IPS-20b (cell line): ENCODE measurements around the gene USF2.

Experiments used
- H3K27ac ChIP-seq: one replicate; pipeline ENCODE4 v1.5.1; 2013; ENCODE audit warnings: low read length
- H3K27me3 ChIP-seq: 2 replicates; pipeline ENCODE4 v1.6.1; 2013; ENCODE audit warnings: mild to moderate bottlenecking, low read length, inconsistent platforms; ENCODE audit not compliant: insufficient read depth
- H3K36me3 ChIP-seq: 2 replicates; pipeline ENCODE4 v1.6.1; 2013; ENCODE audit warnings: low read depth, mild to moderate bottlenecking, inconsistent platforms, low read length, moderate library complexity; ENCODE audit not compliant: insufficient read depth
- H3K4me1 ChIP-seq: 2 replicates; pipeline ENCODE4 v1.6.1; 2013; ENCODE audit warnings: mild to moderate bottlenecking, control low read depth, inconsistent platforms, low read length, moderate library complexity; ENCODE audit not compliant: insufficient read depth
- H3K4me3 ChIP-seq: 2 replicates; pipeline ENCODE4 v1.5.1; 2013; ENCODE audit warnings: mild to moderate bottlenecking, low read length, inconsistent platforms
- H3K9ac ChIP-seq: 2 replicates; pipeline ENCODE4 v1.6.1; 2013; ENCODE audit warnings: low read depth, mild to moderate bottlenecking, inconsistent platforms, low read length, moderate library complexity
- H3K9me3 ChIP-seq: 2 replicates; pipeline ENCODE4 v1.6.1; 2013; ENCODE audit warnings: mild to moderate bottlenecking, low read depth, low read length, inconsistent platforms; ENCODE audit not compliant: insufficient read depth

USF2 gene

DNA sequence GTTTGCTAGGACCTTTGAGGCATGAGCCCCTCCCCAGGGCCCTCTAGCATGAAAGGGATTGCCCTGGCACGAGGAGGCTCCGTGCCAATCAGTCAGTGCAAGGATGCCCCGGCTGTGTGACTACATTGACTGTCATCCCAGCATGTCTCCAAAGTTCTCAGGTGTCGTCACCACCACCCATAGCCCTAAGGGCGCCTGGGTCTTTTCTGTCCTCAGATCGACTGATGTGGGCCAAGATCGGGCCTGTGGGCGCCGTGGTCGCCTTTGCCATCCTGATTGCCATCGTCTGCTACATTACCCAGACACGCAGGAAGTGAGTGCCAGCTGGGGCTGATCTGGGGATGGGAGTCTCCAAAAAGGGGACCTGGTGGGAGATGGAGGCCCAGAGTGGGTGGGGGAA lies 41.6 kb downstream of the USF2 start:
- Histone ChIP-seq H3K4me1 (no peaks in the 10 kb centered on the region; the same call in 1 of the 2 replicates), H3K9ac (no peak overlapping the region), H3K27ac (no peak overlapping the region), H3K9me3 (no peaks in the 10 kb centered on the region), H3K36me3 (no peaks in the 10 kb centered on the region), H3K4me3 (no peak overlapping the region), H3K27me3 (no peaks in the 10 kb centered on the region)

DNA sequence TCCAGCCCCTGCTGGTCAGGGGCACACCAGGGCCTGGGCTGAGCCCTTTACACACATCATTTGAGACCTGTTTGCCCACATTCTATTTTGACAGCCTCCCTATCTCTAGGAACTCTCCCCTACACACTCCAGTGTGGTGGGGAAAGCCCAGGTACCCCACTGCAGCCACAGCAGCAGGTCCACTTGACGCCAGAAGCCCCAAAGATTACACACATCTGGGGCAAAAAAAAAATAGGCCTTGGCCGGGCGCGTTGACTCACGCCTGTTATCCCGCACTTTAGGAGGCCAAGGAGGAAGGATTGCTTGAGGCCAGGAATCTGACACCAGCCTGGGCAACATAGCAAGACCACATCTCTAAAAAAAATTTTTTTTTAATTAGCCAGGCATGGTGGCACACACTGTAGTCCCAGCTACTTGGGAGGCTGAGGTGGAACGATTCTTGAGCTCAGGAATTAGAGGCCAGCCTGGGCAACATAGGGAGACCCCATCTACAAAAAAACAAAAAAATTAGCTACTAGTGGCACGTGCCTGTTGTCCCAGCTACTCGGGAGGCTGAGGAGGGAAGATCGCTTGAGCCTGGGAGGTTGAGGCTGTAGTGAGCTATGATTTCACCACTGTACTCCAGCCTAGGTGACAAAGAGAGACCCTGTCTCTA lies 42.2 kb downstream of the USF2 start:
- Histone ChIP-seq H3K27me3 (no peaks in the 10 kb centered on the region), H3K4me3 (no peak overlapping the region), H3K27ac (no peak overlapping the region), H3K9ac (no peak overlapping the region), H3K9me3 (no peaks in the 10 kb centered on the region), H3K36me3 (no peaks in the 10 kb centered on the region), H3K4me1 (no peaks in the 10 kb centered on the region; the same call in 1 of the 2 replicates)

- Histone ChIP-seq H3K9ac (no peak overlapping the region), H3K4me3 (no peak overlapping the region)
These were observed 43.3 kb downstream of the USF2 start for GRCh38 chr19:35311901-35312665.

GRCh38 chr19:35313587-35313986 lies 44.8 kb downstream of the USF2 start:
- Histone ChIP-seq H3K4me1 (no peaks in the 10 kb centered on the region; the same call in 1 of the 2 replicates), H3K27me3 (no peaks in the 10 kb centered on the region), H3K4me3 (no peak overlapping the region), H3K9ac (no peak overlapping the region), H3K36me3 (no peaks in the 10 kb centered on the region), H3K27ac (no peak overlapping the region), H3K9me3 (no peaks in the 10 kb centered on the region)

More at GRCh38 chr19:35311901-35312665, 43.3 kb downstream of the USF2 start:
- Histone ChIP-seq H3K9me3 (no peaks in the 10 kb centered on the region), H3K4me1 (no peaks in the 10 kb centered on the region; the same call in 1 of the 2 replicates), H3K36me3 (no peaks in the 10 kb centered on the region), H3K27ac (no peak overlapping the region), H3K27me3 (no peaks in the 10 kb centered on the region)

DNA sequence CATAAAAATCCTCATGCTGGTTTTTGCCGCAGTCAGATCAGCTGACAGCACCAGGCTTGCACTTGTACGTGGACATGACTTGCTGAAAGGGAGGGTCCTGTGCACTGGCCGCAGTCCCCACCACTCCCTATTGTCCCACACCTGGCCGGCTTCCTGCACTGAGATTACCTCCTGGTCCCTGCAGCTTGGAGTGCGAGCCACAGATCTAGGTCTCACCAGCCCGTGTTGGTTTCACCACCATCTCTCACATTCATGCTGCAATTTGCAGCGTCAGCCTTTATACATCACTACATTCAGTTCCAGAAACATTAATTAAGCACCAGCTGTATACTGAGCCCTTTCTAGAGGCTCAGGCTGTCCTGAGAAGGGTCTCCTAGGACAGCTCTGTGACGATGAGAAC lies 45.3 kb downstream of the USF2 start:
- no peak overlapping the region for H3K27ac ChIP-seq
- no peaks in the 10 kb centered on the region; the same call in 1 of the 2 replicates for H3K4me1 ChIP-seq
- H3K9ac ChIP-seq, result no peak overlapping the region

DNA sequence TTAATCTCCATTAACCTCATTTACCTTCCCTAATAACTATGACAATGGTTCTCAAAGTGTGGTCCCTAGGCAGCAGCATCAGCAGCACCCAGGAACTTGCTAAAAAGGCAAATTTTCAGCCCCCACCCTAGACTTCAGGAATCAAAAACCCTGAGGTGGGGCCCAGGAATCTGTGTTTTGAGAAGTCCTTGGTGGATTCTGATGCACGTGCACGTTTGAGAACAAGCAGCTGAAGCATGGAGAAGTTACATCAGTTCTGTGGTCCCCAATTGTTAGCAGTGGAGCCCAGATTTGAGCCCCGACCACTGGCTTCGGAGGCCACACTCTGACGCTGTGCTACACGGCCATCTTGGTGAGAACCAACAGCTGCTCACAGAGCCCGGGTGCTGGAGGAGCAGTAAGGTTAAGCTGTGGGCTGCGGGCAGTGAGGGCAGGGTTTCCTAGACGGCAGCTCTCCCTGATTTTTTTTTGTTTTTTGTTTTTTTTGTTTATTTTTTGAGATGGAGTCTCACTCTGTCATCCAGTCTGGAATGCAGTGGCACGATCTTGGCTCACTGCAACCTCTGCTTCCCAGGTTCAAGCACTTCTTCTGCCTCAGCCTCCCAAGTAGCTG lies 46.2 kb downstream of the USF2 start:
- Histone ChIP-seq H3K27ac (no peak overlapping the region), H3K27me3 (no peaks in the 10 kb centered on the region), H3K4me1 (no peaks in the 10 kb centered on the region; the same call in 1 of the 2 replicates), H3K9ac (no peak overlapping the region), H3K4me3 (no peak overlapping the region), H3K9me3 (no peaks in the 10 kb centered on the region), H3K36me3 (no peaks in the 10 kb centered on the region)

More for the DNA sequence above, 45.3 kb downstream of the USF2 start:
- H3K4me3 ChIP-seq, result no peak overlapping the region
- H3K27me3 ChIP-seq, result no peaks in the 10 kb centered on the region
- H3K36me3 ChIP-seq, result no peaks in the 10 kb centered on the region
- no peaks in the 10 kb centered on the region for H3K9me3 ChIP-seq

DNA sequence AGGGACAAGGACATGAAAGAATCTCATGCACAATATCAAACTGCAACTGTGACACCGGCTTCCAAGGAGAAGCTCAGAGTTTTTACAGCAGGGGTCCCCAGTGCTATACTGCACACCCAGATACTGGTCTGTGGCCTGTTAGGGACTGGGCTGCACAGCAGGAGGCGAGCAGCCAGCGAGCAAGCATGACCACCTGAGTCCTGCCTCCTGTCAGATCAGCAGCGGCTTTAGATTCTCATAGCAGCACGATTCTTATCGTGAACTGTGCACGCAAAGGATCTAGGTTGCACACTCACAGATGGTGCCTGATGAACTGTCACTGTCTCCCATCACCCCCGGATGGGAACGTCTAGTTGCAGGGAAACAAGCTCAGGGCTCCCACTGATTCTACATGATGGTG lies 47.1 kb downstream of the USF2 start:
- Histone ChIP-seq H3K4me1 (no peaks in the 10 kb centered on the region), H3K27me3 (no peaks in the 10 kb centered on the region), H3K36me3 (no peaks in the 10 kb centered on the region), H3K4me3 (no peak overlapping the region), H3K9me3 (no peaks in the 10 kb centered on the region), H3K27ac (no peak overlapping the region), H3K9ac (no peak overlapping the region)

- no peaks in the 10 kb centered on the region for H3K27me3 ChIP-seq
- H3K9me3 ChIP-seq, result no peaks in the 10 kb centered on the region
- no peaks in the 10 kb centered on the region for H3K4me1 ChIP-seq
- H3K9ac ChIP-seq, result no peak overlapping the region
- H3K27ac ChIP-seq, result no peak overlapping the region
- H3K36me3 ChIP-seq, result no peaks in the 10 kb centered on the region
- no peak overlapping the region for H3K4me3 ChIP-seq
These were observed 47.8 kb downstream of the USF2 start for GRCh38 chr19:35316560-35316959.

DNA sequence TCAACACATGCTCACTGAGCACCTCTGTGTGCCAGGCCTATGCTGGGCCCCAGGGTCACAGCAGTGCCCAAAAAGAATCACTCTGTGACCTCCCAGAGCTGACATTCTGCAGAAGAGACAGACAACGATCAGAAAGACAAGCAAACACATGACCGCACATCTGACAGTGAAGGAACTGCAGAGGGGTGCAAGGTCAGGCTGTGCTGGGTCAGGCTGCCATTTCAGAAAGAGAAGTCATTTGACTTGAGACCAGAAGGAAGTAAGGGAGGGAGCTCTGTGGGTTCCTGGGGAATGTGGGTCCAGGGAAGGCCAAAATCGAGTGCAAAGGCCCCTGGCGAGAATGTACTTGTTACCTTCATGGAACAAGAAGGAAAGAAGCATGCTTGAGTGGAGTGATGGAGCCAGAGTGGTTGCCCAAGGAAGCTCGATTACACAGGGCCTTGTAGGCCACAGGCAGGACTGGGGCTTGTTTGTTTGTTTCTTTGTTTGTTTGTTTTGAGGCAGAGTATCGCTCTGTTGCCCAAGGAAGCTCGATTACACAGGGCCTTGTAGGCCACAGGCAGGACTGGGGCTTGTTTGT lies 48.8 kb downstream of the USF2 start:
- no peaks in the 10 kb centered on the region for H3K36me3 ChIP-seq
- no peaks in the 10 kb centered on the region for H3K27me3 ChIP-seq
- H3K9ac ChIP-seq, result no peak overlapping the region
- no peaks in the 10 kb centered on the region for H3K4me1 ChIP-seq
- no peak overlapping the region for H3K4me3 ChIP-seq
- H3K9me3 ChIP-seq, result peaks cover 5% of the 10 kb centered on the region
- no peak overlapping the region for H3K27ac ChIP-seq

- Histone ChIP-seq H3K9ac (no peak overlapping the region), H3K27ac (no peak overlapping the region), H3K36me3 (no peaks in the 10 kb centered on the region)
These were observed 50.1 kb downstream of the USF2 start for GRCh38 chr19:35318679-35319448.

DNA sequence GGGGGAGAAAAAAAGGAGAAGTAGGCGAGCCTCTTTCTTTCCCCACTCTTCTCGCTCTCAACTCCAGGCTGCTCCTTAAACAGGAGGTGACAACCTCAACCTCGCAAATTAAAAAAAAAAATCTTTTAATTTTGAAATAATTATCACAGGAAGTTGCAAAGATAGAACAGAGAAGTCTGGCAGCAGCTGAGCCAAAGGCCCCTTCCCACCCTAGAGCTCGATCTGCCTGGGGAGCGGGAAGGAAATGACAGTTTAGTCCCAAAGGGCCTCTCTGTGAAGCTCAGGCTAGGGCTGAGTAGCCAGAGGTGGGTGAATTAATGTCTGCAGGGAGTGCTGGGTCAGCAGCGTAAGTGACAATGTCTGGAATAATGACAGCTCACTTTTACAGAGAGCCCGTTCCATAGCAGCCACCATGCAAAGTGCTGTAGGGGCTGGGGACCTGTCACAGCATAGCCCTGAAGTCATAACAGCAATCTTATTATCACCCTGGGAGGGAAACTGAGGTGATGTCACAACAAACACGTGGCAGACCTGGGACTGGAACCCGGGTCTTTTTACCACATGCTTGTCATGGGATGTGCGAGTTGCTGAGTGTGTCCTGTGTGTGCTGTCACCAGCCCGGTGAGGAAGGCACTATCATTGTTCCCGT lies 51.4 kb downstream of the USF2 start:
- Histone ChIP-seq H3K9me3 (peaks cover 5% of the 10 kb centered on the region), H3K27ac (no peak overlapping the region), H3K36me3 (no peaks in the 10 kb centered on the region), H3K4me3 (no peak overlapping the region), H3K9ac (no peak overlapping the region), H3K27me3 (no peaks in the 10 kb centered on the region), H3K4me1 (no peaks in the 10 kb centered on the region)

More at GRCh38 chr19:35318679-35319448, 50.1 kb downstream of the USF2 start:
- no peaks in the 10 kb centered on the region for H3K27me3 ChIP-seq
- no peaks in the 10 kb centered on the region for H3K4me1 ChIP-seq
- H3K4me3 ChIP-seq, result no peak overlapping the region
- H3K9me3 ChIP-seq, result peaks cover 5% of the 10 kb centered on the region
